GM12874 (cell line): ENCODE data around the gene SKI.

Experiments used
- TF ChIP-seq, protein P1 (sequence below): IDR thresholded peaks from 2 replicates; pipeline ENCODE4 v1.5.1; 2011; ENCODE audit warnings: low read depth, mild to moderate bottlenecking, control low read depth, low read length, moderate library complexity; ENCODE audit not compliant: insufficient read depth

Gene SKI

DNA sequence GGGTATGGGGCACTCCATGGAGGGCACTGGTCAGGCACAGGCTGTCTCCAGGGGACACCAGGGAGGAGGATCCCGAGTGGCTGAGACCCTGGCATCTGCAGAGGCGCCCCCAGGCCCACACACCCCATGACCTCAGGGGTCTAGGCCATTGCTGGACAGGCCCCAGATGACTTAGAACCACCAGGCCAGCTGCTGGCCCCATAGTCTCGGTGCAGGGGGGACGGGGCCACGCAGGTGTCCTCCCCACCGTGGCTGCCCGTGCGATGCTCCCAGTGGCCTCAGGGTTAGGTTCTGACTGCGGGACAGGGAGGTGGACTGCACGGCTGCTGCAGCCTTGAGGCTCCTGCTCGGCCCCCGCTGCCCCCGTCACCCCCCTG is 119.3 kb downstream of the SKI start:
- TF ChIP-seq, protein P1, sequence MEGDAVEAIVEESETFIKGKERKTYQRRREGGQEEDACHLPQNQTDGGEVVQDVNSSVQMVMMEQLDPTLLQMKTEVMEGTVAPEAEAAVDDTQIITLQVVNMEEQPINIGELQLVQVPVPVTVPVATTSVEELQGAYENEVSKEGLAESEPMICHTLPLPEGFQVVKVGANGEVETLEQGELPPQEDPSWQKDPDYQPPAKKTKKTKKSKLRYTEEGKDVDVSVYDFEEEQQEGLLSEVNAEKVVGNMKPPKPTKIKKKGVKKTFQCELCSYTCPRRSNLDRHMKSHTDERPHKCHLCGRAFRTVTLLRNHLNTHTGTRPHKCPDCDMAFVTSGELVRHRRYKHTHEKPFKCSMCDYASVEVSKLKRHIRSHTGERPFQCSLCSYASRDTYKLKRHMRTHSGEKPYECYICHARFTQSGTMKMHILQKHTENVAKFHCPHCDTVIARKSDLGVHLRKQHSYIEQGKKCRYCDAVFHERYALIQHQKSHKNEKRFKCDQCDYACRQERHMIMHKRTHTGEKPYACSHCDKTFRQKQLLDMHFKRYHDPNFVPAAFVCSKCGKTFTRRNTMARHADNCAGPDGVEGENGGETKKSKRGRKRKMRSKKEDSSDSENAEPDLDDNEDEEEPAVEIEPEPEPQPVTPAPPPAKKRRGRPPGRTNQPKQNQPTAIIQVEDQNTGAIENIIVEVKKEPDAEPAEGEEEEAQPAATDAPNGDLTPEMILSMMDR, result no peak

DNA sequence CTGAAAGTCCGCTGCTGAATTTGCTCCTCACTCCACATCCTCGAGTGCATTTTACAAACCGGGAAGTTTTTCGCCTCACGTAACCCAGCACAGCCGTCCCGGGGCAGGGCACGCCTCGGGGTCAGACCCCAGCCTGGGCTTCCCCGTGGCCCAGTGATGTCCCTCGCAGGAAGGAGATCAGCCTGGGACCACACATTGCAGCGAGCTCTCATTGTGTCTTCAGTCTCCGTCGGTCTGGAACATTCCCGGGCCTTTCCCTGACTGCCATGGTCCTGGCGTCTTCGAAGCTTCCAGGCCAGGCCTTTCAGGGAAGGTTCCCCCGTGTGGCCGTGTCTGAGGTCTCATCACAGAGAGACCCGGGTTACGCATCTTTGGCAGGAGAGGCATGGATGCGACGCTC is 119.8 kb downstream of the SKI start:
- TF ChIP-seq, protein P1, result no peak

DNA sequence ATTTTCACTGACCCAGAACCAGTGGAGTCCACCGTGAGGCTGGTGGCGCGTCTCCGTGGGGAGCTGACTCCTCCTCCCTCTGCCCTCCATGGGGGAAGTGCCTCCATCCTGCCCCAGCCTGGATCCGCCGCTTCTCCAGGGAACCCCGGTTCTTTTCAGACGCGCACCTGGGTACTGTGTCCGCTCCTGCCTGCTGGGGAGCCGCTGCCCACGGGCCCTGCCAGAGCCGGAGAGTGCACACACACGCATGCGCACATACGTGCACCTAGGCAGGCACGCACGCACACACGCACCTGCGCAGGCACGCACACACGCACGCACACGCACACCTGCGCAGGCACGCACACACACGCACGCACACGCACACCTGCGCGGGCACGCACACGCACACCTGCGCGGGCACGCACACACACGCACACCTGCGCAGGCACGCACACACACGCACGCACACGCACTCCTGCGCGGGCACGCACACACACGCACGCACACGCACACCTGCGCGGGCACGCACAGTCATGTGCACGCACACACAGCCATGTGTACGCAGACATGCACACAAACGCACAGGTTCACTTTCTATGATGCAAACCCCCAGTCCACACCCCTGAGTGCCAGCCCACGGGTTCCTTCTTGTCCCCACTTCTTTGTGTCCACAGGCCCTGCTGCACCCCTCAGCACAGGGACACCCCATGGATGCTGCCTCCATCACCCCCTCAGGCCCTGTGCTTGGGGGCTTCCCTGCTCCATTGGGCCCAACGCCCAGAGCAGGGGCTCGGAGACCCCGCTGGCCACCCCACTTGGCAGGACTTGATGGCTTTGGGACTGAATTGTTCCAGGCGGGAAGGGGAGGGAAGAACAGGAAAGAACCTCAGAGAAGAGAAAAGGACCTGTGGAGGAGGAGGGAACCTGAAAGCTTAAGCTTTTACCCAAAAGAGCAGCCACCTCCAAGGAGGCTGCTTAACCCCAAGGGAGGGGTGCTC is 120.5 kb downstream of the SKI start:
- TF ChIP-seq, protein P1, result no peak

DNA sequence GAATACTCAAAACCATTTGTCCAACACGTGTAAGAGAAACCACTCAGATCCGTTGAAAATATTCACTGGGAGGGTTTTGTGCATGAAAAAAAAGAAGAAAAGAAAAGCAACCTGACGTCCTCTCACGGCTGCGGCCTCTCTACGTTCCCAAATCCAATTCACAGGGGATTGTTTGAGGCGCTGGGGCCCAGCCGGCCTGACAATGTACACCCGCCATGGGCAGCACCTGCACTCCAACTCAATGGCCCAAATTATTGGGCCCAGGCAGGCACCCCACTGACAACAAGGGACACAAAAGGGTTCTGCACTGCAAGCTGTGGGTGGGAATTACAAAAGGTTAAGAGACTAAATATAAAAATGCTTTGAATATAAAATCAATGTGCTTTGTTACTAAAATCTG is 121.7 kb downstream of the SKI start:
- TF ChIP-seq, protein P1, result no peak

DNA sequence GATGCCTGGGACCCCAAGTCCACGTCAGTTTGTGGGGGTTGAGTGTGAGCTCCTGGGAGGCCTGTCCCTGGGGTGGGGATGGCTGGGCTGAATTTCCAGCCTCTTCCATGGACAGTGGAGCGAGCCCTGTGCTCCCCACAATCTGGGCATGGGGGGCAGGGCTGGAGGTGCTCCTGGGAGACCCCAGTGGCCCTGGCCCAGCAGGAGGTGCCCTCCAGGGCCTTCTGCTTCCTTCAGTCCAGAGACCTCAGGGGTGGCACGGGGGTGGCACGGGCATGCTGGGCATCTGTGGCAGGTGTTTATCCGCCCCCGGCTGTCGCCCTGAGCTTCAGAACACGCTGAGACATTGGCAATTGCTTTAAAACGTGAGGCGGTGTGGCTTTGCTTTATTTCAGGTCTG is 122.4 kb downstream of the SKI start:
- TF ChIP-seq, protein P1, result no peak

DNA sequence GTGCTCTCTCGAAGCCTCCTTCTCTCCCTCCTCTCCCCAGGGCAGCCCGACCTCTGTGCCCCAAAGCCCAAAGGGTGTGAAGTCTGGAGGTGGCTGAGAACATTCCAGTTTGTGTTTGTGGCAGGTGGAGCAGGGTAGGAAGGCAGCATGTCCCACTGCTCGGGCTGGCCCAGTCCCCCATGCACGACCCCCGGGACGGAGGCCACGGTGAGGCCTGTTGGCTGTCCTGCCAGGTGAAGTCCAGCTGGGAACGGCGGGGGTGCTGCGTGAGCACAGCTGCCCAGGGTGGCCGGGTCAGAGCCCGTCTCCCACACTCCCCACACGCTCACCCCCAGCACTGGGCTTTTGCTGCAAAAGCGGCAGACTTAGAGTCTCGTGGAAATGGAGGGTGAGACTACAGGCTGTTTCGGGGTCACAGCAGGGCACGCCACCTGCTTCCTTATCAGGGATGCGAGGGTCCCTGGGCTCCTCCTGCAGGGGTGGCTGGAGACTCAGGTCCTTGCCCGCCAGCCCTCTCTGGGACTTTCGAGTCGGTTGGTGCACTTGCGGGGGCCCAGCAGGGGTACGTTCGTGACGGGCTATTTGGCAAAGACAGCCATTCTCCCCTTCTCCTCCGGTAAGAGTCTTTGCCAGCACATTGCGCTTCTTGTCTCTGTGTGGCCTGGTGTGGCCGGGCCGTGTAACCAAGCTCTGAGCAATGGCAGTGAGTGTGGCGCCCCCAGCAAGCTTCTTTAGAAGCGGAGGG is 123.0 kb downstream of the SKI start:
- TF ChIP-seq, protein P1, result no peak

DNA sequence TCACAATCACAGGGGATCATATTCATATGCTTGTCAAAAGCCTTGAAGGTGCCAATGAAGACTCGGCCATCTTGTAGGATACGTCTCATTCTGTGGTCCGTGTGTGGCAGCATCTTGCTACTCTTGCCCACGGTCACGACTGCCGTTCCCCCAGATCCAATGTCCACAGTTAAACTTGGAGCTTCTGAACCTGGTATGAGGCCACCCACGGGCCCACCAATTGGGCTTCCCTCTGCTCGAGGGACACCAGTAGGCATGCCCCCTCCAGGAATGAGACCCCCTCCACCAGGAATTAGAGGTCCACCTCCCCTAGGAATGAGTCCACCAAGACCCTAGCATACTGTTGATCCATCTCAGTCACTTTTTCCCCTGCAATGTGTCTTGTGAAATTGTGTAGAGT is 123.6 kb downstream of the SKI start:
- TF ChIP-seq, protein P1, result no peak
